Activated naive CD8-positive, alpha-beta T cell treated with anti-CD3 and anti-CD28 coated beads, Interleukin-2, amount 10 ng/mL, durations not matched to agents 7 days and 5 days (primary cell): ENCODE data around the gene CMSS1. TPM values are rescaled to one million over a fixed set of nuclear protein-coding genes. Genes with fewer than 3 reads are reported as not detected.

Experiments
- microRNA-seq: library from miRNA; unstranded; fragments of <30 nt; microRNA quantifications from one replicate; pipeline ENCODE4 v1.2.0, GENCODE V29; 2022
- total RNA-seq, 2 experiments: library from RNA; stranded (reverse); gene quantifications; one replicate each; pipeline ENCODE4 v1.2.3, GENCODE V29; 2021

The CMSS1 gene
- total RNA-seq, 2 experiments from 2014 or later: 24.2 to 31.8 TPM

Small RNA genes within 50 kb of the gene (microRNA-seq; reads per million reads assigned to microRNA genes)
- not detected for gene MIR3921

Other genes starting within 250 kb of the CMSS1 start
- gene COL8A1, start 179.3 kb upstream of the CMSS1 start, total RNA-seq: not detected